Measurements from ENCODE around the gene PRTFDC1. TPM values are rescaled to one million over a fixed set of nuclear protein-coding genes. Genes with fewer than 3 reads are reported as not detected.

PRTFDC1 gene
- total and polyA plus RNA-seq, 2 of the 8 experiments (the other 6 are each of a cell fraction or from before 2014, with no cell fraction given), result 5.9 to 6.6 TPM

DNA sequence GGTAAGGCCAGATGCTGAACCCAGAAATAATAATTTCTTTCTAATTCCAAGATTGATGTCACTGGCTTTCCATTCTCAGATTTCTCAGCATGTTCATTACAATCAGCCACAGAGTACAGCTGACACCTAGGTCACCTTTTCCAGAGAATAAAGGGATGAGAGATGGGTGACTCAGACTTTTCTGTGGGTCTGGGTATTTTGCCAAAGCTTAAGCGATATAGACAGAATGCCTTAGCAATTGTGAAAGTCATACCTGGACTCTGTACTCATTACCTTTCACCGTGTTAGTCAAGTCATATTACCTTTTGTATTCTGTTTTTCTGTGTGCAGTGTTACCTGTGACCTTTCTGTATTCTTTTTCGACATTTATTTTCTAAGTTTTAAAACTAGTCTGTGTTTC, 10.6 kb upstream of the PRTFDC1 start (continued):
- TF ChIP-seq KDM4A (IDR thresholded peaks at IDR 0.05; ENCODE audit: low read depth, low read length, severe bottlenecking) (no peak), NRF1 (IDR thresholded peaks at IDR 0.05; ENCODE audit: low read depth, low read length) (no peak), ASH2L (IDR thresholded peaks at IDR 0.05; ENCODE audit: low read length) (no peak), POLR2AphosphoS5 (IDR thresholded peaks at IDR 0.05; ENCODE audit: low read depth, low read length) (no peak), SIN3A (conservative IDR thresholded peaks at IDR 0.05 in 1 of 2, IDR thresholded peaks at IDR 0.05 in 1 of 2; ENCODE audit: low read depth in 1 of 2, low read length in 2 of 2) (no peak), RBBP5 (IDR thresholded peaks at IDR 0.05; ENCODE audit: borderline replicate concordance, low read depth, low read length) (no peak), RAD21 (IDR thresholded peaks at IDR 0.05 in 1 of 2, conservative IDR thresholded peaks at IDR 0.05 in 1 of 2; ENCODE audit: low read depth in 2 of 2, low read length in 2 of 2) (no peak), TBP (IDR thresholded peaks at IDR 0.05; ENCODE audit: low read depth, low read length) (no peak)

All from H1 (cell line).